K562 (cell line): Measurements from ENCODE around the gene NEU1. TPM values are rescaled to one million over a fixed set of nuclear protein-coding genes. Genes with fewer than 3 reads are reported as not detected.

Experiments used
- CC2D1A ChIP-seq: fragments of 450-650 bp; IDR thresholded peaks from 2 replicates; pipeline ENCODE4 v1.6.1; 2017; ENCODE audit warnings: mild to moderate bottlenecking
- CREB1 ChIP-seq, 2 experiments: sonication (generic) in 1 of 2; formaldehyde crosslinking in 1 of 2; IDR thresholded peaks; 2 replicates each; pipeline versions ENCODE4 v1.6.1 to v1.8.0; 2012 to 2022; ENCODE audit warnings: inconsistent platforms in 1 of 2, mild to moderate bottlenecking in 1 of 2, missing genetic modification reagents in 1 of 2, moderate library complexity in 1 of 2
- FOS ChIP-seq: IDR thresholded peaks from 3 replicates; pipeline ENCODE4 v1.6.1; 2011; ENCODE audit not compliant: insufficient read length; ENCODE audit errors: extremely low read depth
- HDAC6 ChIP-seq: IDR thresholded peaks from 2 replicates; pipeline ENCODE4 v1.6.1; 2012; ENCODE audit warnings: low read depth, mild to moderate bottlenecking, control low read depth, inconsistent platforms, low read length, moderate library complexity
- KAT2B ChIP-seq: IDR thresholded peaks from one replicate; pipeline ENCODE4 v1.6.1; 2012; ENCODE audit warnings: low read depth, mild to moderate bottlenecking, control low read depth, inconsistent platforms, low read length, moderate library complexity
- MAZ ChIP-seq, 2 experiments: fragments of 450-650 bp in 1 of 2; sonication (generic) in 1 of 2; formaldehyde crosslinking; IDR thresholded peaks in 1 of 2; conservative IDR thresholded peaks in 1 of 2; 2 replicates each; pipeline versions ENCODE4 v1.4.0 to v1.5.0; 2020; ENCODE audit warnings: mild to moderate bottlenecking in 1 of 2, missing genetic modification reagents in 1 of 2
- MTA1 ChIP-seq: fragments of 450-650 bp; IDR thresholded peaks from 2 replicates; pipeline ENCODE4 v1.6.1; 2017; ENCODE audit warnings: borderline replicate concordance
- RBBP5 ChIP-seq: fragments of 200-600 bp; sonication (generic); IDR thresholded peaks from 2 replicates; pipeline ENCODE4 v1.6.1; 2012; ENCODE audit warnings: borderline replicate concordance, mild to moderate bottlenecking, low read length, control low read depth, inconsistent platforms; ENCODE audit not compliant: insufficient read depth, poor library complexity, severe bottlenecking
- RCOR1 ChIP-seq, 2 experiments: IDR thresholded peaks; 2 replicates each; pipeline ENCODE4 v1.6.1; 2012; ENCODE audit warnings: low read depth in 2 of 2, low read length in 2 of 2, borderline replicate concordance in 1 of 2, improper control_type of control experiment in 1 of 2
- SIN3A ChIP-seq, 2 experiments: fragments of 150-350 bp in 1 of 2; IDR thresholded peaks; 2 replicates each; pipeline ENCODE4 v1.6.1; 2011 to 2016; ENCODE audit warnings: borderline replicate concordance in 2 of 2, low read depth in 2 of 2, low read length in 2 of 2, mild to moderate bottlenecking in 2 of 2, moderate library complexity in 2 of 2; ENCODE audit not compliant: control insufficient read depth in 1 of 2
- ZNF175 ChIP-seq: fragments of 200-800 bp; sonication (Bioruptor generic); IDR thresholded peaks from 2 replicates; pipeline ENCODE4 v1.6.1; 2016; ENCODE audit warnings: low read depth, mild to moderate bottlenecking, missing genetic modification characterization, missing compliant biosample characterization
- polyA plus RNA-seq, 8 experiments: library from polyadenylated mRNA; depleted of rRNA in 4 of 8; stranded (reverse) in 5 of 8; unstranded in 3 of 8; fragments of >200 nt; fragmentation: Nextera tagmentation in 2 of 8; fragmentation: Illumina TruSeq in 1 of 8; extraction: Ambion mirVana in 2 of 8; extraction: Trizol in 1 of 8; gene quantifications; 2 replicates each; pipeline versions ENCODE4 v1.2.1 to v1.2.3, GENCODE V29; 2011 to 2014; ENCODE audit warnings: inconsistent platforms in 1 of 8, missing spikeins in 1 of 8
- total RNA-seq, 7 experiments: library from RNA; depleted of rRNA in 6 of 7; stranded (reverse); fragments of >200 nt in 6 of 7; fragmentation: Illumina TruSeq in 2 of 7; extraction: Trizol in 2 of 7; gene quantifications; 2 replicates each; pipeline versions ENCODE4 v1.2.1 to v1.2.3, GENCODE V29; 2011 to 2021; ENCODE audit warnings: low replicate concordance in 1 of 7
- TF ChIP-seq, protein P1 (sequence below): fragments of 450-650 bp; IDR thresholded peaks from 2 replicates; pipeline ENCODE4 v1.6.1; 2016; ENCODE audit warnings: antibody characterized with exemption
- TF ChIP-seq, protein P2 (sequence below), 2 experiments: fragments of 150-350 bp in 1 of 2; IDR thresholded peaks; 2 replicates each; pipeline ENCODE4 v1.6.1; 2012 to 2016; ENCODE audit warnings: low read depth in 2 of 2, low read length in 2 of 2, mild to moderate bottlenecking in 1 of 2, moderate library complexity in 1 of 2
- TF ChIP-seq, protein P3 (sequence below): sonication (generic); formaldehyde crosslinking; IDR thresholded peaks from 2 replicates; pipeline ENCODE4 v1.4.0; 2020; ENCODE audit warnings: mild to moderate bottlenecking, missing genetic modification reagents
- TF ChIP-seq, protein P4 (sequence below): fragments of 250-450 bp; sonication (Bioruptor Pico); IDR thresholded peaks from 2 replicates; pipeline ENCODE4 v1.8.0; 2021; ENCODE audit warnings: mild to moderate bottlenecking, moderate library complexity

The NEU1 gene
- total and polyA plus RNA-seq, 9 of the 15 experiments (the other 6 are each of a cell fraction or from before 2014, with no cell fraction given): 14.8 to 67.8 (median 51.0) TPM

DNA sequence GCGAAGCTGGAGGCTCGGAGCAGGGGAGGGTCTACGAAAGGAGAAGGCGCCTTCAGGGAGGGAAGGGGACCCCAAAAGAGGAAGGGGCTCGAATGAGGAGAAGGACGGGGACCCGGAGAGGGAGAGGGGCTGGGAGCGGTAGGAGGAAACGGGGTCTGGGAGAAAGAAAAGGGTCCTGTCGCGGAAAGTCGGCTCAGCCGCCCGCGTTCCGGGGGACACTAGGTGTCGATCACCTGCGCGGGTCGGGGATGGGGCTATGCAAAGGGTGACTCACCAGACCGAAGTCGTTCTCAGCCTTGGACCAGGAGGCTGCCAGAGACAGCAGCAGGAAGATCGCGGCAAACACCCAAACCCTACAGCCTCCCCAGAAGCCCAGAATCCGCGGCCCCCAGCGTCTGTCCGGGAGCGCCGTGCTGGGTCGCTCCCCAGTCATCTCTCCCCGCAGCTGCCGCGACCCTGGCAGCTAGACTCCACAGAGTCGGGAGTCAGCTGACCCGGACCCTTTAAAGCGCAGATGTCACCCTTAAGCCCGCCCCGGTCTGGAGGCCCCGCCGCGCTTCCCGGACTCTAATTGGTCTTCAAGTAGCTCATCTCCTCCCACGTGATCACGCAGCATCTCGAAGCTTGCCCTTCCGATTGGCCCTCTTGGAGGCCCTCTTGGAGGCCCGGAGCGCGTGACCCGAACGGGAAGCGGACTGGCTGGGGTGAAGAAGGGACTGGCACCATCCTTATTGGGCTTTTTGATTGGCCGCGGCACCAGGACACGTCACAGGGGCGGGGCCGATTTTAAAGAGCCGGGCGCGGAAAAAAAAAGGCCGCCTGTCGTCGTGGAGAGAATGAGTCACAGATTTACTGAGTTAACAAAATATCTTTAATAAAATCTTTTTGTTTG is at the start of gene NEU1 (continued):
- TF ChIP-seq RBBP5: peak; percentile 62
- peak; percentile 78 to 87 for TF ChIP-seq MAZ (CRISPR knock-in tag; conservative IDR thresholded peaks at IDR 0.05 in 1 of 2, IDR thresholded peaks at IDR 0.05 in 1 of 2)
- TF ChIP-seq ZNF175 (CRISPR knock-in tag): no peak
- TF ChIP-seq KAT2B: no peak
- TF ChIP-seq, protein P1, sequence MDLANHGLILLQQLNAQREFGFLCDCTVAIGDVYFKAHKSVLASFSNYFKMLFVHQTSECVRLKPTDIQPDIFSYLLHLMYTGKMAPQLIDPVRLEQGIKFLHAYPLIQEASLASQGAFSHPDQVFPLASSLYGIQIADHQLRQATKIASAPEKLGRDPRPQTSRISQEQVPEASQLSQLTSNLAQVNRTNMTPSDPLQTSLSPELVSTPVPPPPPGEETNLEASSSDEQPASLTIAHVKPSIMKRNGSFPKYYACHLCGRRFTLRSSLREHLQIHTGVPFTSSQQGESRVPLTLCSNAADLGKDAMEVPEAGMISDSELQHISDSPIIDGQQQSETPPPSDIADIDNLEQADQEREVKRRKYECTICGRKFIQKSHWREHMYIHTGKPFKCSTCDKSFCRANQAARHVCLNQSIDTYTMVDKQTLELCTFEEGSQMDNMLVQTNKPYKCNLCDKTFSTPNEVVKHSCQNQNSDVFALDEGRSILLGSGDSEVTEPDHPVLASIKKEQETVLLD: peak; percentile 68; the same call in 1 of the 2 replicates
- TF ChIP-seq, protein P2, sequence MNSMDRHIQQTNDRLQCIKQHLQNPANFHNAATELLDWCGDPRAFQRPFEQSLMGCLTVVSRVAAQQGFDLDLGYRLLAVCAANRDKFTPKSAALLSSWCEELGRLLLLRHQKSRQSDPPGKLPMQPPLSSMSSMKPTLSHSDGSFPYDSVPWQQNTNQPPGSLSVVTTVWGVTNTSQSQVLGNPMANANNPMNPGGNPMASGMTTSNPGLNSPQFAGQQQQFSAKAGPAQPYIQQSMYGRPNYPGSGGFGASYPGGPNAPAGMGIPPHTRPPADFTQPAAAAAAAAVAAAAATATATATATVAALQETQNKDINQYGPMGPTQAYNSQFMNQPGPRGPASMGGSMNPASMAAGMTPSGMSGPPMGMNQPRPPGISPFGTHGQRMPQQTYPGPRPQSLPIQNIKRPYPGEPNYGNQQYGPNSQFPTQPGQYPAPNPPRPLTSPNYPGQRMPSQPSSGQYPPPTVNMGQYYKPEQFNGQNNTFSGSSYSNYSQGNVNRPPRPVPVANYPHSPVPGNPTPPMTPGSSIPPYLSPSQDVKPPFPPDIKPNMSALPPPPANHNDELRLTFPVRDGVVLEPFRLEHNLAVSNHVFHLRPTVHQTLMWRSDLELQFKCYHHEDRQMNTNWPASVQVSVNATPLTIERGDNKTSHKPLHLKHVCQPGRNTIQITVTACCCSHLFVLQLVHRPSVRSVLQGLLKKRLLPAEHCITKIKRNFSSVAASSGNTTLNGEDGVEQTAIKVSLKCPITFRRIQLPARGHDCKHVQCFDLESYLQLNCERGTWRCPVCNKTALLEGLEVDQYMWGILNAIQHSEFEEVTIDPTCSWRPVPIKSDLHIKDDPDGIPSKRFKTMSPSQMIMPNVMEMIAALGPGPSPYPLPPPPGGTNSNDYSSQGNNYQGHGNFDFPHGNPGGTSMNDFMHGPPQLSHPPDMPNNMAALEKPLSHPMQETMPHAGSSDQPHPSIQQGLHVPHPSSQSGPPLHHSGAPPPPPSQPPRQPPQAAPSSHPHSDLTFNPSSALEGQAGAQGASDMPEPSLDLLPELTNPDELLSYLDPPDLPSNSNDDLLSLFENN (IDR thresholded peaks at IDR 0.05; ENCODE audit: low read depth in 2 of 2, low read length in 2 of 2): no peak
- peak; percentile 99 to 100 for TF ChIP-seq SIN3A (IDR thresholded peaks at IDR 0.05; ENCODE audit: borderline replicate concordance in 2 of 2, control insufficient read depth in 1 of 2, low read depth in 2 of 2, low read length in 2 of 2)
- TF ChIP-seq, protein P3, sequence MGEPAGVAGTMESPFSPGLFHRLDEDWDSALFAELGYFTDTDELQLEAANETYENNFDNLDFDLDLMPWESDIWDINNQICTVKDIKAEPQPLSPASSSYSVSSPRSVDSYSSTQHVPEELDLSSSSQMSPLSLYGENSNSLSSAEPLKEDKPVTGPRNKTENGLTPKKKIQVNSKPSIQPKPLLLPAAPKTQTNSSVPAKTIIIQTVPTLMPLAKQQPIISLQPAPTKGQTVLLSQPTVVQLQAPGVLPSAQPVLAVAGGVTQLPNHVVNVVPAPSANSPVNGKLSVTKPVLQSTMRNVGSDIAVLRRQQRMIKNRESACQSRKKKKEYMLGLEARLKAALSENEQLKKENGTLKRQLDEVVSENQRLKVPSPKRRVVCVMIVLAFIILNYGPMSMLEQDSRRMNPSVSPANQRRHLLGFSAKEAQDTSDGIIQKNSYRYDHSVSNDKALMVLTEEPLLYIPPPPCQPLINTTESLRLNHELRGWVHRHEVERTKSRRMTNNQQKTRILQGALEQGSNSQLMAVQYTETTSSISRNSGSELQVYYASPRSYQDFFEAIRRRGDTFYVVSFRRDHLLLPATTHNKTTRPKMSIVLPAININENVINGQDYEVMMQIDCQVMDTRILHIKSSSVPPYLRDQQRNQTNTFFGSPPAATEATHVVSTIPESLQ: no peak; the same call in none of the 2 replicates
- TF ChIP-seq HDAC6: 0 out of 2 replicates have a peak, but pooled peaks have one; percentile 34
- peak; percentile 18 to 94; a peak in 3 of 4 replicates for TF ChIP-seq RCOR1 (IDR thresholded peaks at IDR 0.05; ENCODE audit: borderline replicate concordance in 1 of 2, low read depth in 2 of 2, low read length in 2 of 2)
- peak; percentile 89 for TF ChIP-seq CREB1 (IDR thresholded peaks at IDR 0.05)
- TF ChIP-seq CREB1 (CRISPR knock-in tag; IDR thresholded peaks at IDR 0.05): peak; percentile 91
- peak; percentile 86 for TF ChIP-seq FOS
- TF ChIP-seq MTA1: 0 out of 2 replicates have a peak, but pooled peaks have one; percentile 64
- 0 out of 2 replicates have a peak, but pooled peaks have one; percentile 13 for TF ChIP-seq CC2D1A
- TF ChIP-seq, protein P4, sequence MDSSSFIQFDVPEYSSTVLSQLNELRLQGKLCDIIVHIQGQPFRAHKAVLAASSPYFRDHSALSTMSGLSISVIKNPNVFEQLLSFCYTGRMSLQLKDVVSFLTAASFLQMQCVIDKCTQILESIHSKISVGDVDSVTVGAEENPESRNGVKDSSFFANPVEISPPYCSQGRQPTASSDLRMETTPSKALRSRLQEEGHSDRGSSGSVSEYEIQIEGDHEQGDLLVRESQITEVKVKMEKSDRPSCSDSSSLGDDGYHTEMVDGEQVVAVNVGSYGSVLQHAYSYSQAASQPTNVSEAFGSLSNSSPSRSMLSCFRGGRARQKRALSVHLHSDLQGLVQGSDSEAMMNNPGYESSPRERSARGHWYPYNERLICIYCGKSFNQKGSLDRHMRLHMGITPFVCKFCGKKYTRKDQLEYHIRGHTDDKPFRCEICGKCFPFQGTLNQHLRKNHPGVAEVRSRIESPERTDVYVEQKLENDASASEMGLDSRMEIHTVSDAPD (CRISPR knock-in tag): no peak
